ENCODE data around the gene IGF2.
A peak's percentile ranks its signal among the peaks of the same experiment; 100 is the strongest.

Gene IGF2

GRCh38 chr11:2153581-2154194 is 14.5 kb upstream of the IGF2 start:
- no peak for DNase-seq

- peak; percentile 77 to 83 for DNase-seq
Observed at GRCh38 chr11:2151500-2152257, 12.5 kb upstream of the IGF2 start.

DNA sequence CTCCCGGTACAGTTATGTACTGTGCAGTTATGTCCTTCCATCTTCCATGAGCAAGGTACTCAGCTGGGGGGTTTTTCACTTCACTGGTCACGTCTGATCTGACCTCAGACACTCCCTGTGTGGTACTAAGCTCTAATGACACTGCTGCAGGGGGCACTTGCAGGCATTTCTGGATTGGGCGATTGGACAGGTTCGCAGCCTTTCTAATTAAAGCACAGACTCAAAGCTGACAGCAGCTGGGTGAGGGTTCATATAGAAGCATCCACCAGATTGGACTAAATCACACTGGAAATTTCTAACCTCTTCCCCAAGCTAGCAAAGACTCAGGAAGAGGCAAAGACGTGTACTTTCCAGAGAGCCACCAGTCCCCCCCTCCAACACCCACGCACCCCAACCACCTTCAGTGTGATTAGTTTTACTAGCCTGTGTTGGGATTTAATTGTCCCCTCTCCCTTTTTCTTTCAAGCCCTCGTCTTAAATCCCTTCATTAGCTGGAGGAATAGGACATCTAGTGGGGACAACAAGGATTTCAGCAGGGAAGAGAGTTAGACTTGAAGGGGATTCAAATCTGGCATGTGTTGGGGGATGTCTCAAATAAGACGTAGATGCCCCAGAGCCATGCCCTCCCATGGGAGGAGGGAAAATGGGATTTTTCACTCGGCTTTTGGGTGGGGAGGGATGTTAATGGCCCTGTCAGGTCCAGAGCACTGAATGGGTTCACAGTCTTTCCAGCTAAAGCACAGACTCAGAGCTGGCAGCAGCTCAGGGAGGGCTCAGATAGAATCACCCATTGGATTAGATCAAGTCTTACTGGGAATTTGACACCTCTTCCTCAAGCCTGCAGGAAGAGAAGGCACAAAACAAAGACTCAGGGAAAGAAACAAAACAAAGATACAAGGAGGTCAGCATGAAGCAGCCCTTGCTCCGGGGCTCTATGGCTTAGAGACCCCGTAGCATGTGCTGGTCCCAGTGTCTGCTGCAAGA is 11.0 kb upstream of the IGF2 start:
- no peak for DNase-seq

DNA sequence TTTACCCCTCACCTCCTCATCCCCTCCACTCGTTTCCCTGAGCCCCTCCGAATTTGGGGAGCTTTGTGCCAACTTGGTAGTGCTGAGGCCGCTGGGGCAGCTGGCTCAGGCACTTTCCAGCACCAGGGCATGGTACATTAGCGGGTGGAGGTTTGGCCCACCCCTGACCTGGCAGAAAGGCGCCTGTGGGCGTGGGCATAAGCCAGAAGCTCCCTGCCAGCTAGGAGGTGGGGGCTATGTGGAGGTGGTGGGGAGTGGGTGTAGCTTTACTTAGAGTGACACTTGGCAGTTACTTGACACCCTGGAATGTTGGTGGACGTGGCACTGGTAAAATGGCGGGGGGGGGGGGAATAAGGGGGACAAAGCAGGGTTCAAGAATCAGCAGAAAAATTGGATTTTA is 10.3 kb upstream of the IGF2 start:
- no peak for DNase-seq

DNA sequence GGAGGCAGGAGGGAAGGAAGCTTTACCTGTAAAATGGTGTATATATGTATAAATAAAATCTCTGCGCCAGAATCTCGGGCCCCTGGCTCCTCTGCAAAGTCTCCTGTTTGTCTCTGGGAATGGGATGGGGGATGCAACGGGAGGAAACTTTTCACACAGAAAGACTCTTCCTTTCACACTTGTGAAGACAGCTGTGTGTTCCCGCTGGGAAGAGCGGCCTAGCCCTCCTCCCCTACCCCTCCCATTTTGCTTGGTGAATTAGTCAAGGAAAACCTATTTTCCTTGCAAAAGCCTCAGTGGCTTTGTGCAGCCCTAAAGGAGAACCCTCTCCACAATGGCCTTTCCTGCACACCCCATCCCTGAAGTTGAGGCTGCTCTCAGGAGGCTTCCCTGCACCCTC is 9.4 kb upstream of the IGF2 start:
- no peak for DNase-seq

DNA sequence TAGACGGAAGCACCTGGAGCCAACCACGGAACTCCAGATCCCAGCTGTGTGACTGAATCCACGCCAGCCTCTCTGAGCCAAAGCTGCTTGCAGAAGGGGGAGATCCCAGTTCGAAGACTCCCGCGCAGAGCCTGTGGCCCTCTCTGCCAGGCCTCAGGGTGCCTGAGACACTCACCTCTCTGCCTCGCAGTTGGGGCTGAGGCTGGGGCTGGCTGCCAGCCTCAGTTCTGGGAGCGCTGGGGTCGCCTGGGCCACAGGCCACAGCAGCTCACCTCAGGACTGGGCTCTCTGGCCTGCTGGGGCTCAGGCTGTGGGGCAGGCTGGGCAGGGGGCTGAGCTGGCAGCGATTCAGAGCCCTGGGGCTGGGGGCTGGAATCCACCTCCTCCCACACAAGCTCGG is 8.2 kb upstream of the IGF2 start:
- DNase-seq = no peak

DNA sequence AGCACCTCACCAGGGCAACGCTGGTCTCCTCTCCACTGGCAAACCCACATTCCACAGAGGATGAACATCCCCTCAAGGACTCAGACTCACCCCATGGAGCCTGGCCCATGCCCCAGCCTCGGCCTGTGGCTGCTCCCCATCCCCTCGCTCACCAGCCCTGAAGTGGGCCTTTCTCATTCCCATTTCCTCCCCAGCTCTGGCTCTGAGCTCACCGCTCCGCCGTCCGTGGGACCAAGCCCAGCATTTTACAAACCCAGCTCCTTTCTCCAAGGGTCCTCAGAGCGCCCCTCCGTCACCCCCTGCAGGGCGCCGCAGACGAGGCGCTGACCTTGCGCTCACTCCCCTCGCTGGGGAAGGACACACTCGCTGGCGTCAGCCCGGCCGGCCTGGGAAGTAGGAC is 6.9 kb upstream of the IGF2 start:
- DNase-seq = no peak

GRCh38 chr11:2144544-2145248 is 5.5 kb upstream of the IGF2 start:
- DNase-seq = no peak

- no peak for DNase-seq
Observed at GRCh38 chr11:2143799-2144543, 4.8 kb upstream of the IGF2 start.

GRCh38 chr11:2143477-2143798 is 4.2 kb upstream of the IGF2 start:
- DNase-seq = no peak

GRCh38 chr11:2142762-2143202 is 3.6 kb upstream of the IGF2 start:
- no peak for DNase-seq

DNA sequence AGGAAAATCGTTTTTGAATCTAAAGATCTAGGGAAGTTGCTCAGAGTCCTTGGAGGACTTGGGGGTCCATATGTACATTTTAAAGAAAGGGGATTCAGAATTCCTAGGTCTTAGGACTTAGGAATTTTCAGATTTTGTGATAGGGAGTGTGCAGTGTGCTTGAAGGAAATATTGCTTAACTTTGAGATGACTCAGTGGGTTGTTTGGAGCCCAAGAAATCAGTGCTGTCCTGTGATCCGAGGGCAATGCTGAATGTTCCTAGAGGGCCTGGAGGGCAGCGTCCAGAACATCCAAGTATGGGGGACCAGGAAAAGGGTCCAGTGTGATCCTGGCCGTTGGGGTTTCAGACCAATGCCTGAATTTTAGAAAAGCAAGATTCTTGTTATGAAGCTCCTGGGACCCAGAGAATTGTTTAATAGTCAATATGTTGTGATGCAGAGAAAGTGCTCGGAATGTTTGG is 3.1 kb upstream of the IGF2 start:
- DNase-seq = no peak

GRCh38 chr11:2140411-2141400 is 1.5 kb upstream of the IGF2 start:
- DNase-seq = no peak

DNA sequence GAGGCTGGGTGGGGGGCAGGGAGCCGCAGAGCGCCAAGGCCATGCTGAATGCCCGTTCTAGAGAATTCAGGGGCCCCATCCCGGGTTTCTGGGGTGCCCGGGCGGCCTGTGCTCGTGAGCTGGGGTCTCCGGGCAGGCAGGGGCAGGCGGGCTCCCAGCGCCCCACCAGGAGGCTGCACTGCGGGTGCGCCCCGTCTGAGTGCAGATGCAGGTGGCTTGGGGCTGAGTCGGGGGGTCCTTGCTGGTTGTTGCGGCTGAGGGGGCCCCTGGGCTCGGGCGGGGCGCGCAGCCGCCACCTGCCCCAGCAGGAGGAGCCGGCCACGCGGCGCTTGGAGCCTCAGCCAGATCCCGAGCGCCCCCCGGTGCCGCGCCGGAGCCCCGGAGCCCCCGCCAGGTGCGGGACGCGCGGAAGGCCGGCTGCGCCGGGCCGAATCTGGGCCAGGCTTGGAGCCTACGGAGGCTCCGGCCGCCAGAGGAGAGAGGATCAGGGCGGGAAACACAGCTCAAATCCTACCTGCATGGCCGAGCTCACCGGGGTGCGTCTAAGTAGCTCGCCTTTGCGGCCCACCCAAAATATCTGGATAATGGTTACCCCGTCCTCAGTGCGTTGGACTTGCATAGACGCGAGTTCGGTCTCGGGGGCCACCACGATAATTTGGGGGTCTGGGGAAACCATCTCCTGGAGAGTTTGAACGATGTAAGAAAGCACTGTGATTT is 590 bp upstream of the IGF2 start:
- DNase-seq = no peak

DNA sequence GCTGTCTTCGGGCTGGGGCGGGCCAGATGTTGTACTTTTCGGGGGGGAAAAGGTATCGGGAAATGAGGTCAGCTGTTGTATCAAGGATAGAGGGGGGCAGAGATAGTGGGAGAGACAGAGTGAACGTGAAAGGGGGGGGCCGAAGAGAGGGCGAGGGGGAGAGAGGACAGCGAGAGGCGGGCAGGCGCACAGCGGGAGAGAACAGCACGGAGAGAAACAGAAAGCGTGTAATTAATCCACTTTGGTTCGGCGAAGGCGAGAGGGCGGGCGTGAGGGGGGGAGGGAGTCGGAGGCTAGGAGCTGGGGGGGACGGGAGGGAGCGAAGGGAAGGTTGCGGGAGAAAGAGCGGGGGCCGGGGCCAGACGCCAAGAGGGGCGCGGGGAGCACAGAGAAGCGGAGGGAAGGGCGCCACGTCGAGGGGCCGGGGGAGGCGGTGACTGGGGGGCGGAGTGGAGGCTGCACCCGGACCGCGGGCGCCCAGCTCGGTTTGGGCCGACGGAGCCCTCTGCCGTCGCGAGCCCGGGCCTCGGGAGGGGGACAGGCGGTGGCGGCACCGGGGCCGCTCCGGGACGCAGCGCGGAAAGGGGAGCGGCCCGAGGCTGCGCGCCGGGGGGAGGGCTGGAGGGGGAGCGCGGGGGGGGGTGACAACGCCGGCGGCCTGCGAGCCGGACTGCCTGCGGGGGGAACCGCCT is 612 bp downstream of the IGF2 start:
- DNase-seq = no peak

DNA sequence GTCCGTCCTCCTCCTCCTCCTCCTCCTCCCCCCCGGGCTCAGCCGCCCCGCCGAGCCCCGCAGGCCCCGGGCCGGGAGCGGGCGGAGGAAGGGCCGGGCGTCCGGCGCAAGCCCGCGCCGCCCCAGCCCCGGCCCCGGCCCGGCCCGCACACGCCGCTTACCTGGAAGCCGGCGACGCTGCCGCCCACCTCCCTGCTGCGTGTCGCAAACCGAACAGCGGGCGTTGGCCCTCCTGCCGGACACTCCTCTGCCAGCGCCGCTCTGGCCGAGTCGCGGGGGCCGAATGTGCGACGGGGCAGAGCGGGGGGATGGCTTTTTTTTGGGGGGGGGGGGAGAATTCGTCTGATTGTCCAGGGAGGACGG is 1.1 kb downstream of the IGF2 start:
- no peak for DNase-seq

DNA sequence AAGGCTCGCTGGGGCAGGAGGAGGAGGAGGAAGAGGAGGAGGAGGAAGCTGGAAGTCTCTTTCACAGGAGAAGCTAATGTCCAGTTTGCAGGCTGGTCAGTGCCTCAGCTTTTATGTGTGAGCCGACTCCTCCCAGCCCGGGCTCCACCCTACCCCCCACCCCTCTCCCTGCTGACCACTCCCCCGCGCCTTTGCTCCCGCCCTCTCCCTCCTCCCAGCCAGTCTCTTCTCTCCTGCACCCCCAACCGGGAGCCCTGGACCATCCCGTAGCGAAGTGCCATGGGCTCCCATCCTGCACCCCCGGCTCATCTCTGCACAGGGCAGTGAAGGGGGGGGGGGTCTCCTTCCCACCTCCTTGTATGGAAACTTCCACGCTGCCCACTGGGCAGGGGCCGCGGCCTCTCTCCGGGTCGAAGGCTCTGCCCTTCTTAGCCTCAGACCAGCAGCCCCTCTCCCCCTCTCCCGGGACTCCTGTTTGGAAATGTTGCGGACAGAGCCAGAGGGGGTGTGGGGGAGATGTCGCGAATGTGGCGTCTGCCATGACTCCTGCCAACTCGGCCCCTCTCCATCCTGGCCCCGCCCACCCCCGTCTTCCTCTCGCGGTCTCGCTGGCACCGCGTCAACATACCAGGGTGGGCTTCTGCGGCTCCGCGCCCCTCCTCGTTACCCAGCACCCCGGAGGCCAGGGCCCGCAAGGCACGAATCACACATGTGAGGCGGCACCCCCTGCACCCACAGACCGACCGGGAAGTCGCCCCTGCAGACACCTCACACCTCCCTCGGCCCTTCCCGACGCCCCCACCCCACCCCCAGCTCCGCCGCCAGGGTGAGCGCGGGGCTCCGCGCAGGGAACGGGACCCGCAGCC is 1.8 kb downstream of the IGF2 start:
- DNase-seq = no peak

DNA sequence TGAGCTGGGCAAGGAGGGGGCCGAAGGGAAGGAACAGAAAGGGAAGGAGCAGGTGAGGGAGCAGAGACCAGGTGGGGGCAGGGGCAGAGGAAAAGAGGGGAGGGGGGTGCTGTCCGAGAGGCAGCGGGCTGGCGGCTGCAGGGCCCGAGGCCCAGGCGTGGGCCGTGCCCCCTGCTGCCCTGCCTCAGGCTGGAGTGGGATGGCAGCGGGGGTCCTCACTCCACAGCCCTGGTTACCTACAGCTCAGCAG is 2.3 kb downstream of the IGF2 start:
- DNase-seq = no peak

Measured in CD4-positive, alpha-beta T cell treated with Interferon alpha-2 for 1 hour (primary cell).